ENCODE data around the gene OCRL. TPM values are rescaled to one million over a fixed set of nuclear protein-coding genes. Genes with fewer than 3 reads are reported as not detected.

Gene OCRL
- total and polyA plus RNA-seq, 2 donors (not counting 1 experiment from before 2014, with no cell fraction given) = 4.6 to 10.6 TPM

- intact Hi-C loops (cut with micrococcal nuclease) = no loop called here
- Mint-ChIP-seq H3K4me1 (no peaks in the 10 kb centered on the region), H3K27me3 (no peaks in the 10 kb centered on the region), H3K4me3 (no peak overlapping the region), H3K9me3 (ENCODE audit: insufficient read depth) (no peaks in the 10 kb centered on the region), H3K27ac (no peak overlapping the region)
- DNase-seq (no peak), ATAC-seq (ENCODE audit: low read depth) (no peak)
- H2AFZ ChIP-seq (ENCODE audit: insufficient read depth, low read depth, low read length, poor library complexity, severe bottlenecking) = no peak overlapping the region
- no peaks in the 10 kb centered on the region for H3K79me2 ChIP-seq (ENCODE audit: control insufficient read depth, insufficient read depth, low read length)
- no peak overlapping the region for H3K9ac ChIP-seq (ENCODE audit: low read length)
- H3K9me3 ChIP-seq (ENCODE audit: control extremely low read depth in 1 of 3, control insufficient read depth in 2 of 3, insufficient read depth in 1 of 3, low read length in 2 of 3) = no peaks in the 10 kb centered on the region
- TF ChIP-seq EZH2 (IDR thresholded peaks at IDR 0.05; ENCODE audit: borderline replicate concordance, insufficient read depth, low read depth, low read length, poor library complexity, severe bottlenecking) (no peak), CTCF (IDR thresholded peaks at IDR 0.05) (no peak)
- H3K4me3 ChIP-seq (ENCODE audit: control extremely low read depth in 1 of 5, extremely low read depth in 1 of 5, insufficient read depth in 1 of 5, low read depth in 2 of 5, low read length in 4 of 5) = no peak overlapping the region
- H3K4me2 ChIP-seq (replicated peaks; ENCODE audit: low read depth, low read length, poor library complexity, severe bottlenecking) = no peak overlapping the region
- WGBS (ENCODE audit: insufficient coverage) = no CpG with 5 or more reads among the region's 7 CpGs
- H3K36me3 ChIP-seq (replicated peaks in 1 of 2; ENCODE audit: control extremely low read depth in 1 of 2, control insufficient read depth in 1 of 2, extremely low read depth in 1 of 2, insufficient read depth in 2 of 2, low read length in 1 of 2) = no peaks in the 10 kb centered on the region
- POLR2A ChIA-PET = no interaction called here
- no peak overlapping the region for H3K27ac ChIP-seq (ENCODE audit: low read length in 2 of 2)
- no peaks in the 10 kb centered on the region for H4K20me1 ChIP-seq (ENCODE audit: control insufficient read depth, insufficient read depth, low read length, poor library complexity, severe bottlenecking)
- H3K4me1 ChIP-seq (ENCODE audit: control insufficient read depth in 2 of 2, insufficient read depth in 2 of 2, low read length in 2 of 2) = no peaks in the 10 kb centered on the region
- CTCF ChIA-PET = no interaction called here
- no peaks in the 10 kb centered on the region for H3K27me3 ChIP-seq (replicated peaks in 1 of 4; ENCODE audit: control extremely low read depth in 1 of 4, control insufficient read depth in 3 of 4, insufficient read depth in 4 of 4, low read length in 3 of 4)
Measured at GRCh38 chrX:129629837-129630236, 89.8 kb downstream of the OCRL start.

- no peak overlapping the region for H3K4me3 ChIP-seq (ENCODE audit: control extremely low read depth in 1 of 5, extremely low read depth in 1 of 5, insufficient read depth in 1 of 5, low read depth in 2 of 5, low read length in 4 of 5)
Measured at GRCh38 chrX:129631849-129632248, 91.8 kb downstream of the OCRL start.

More at GRCh38 chrX:129631849-129632248, 91.8 kb downstream of the OCRL start:
- H4K20me1 ChIP-seq (ENCODE audit: control insufficient read depth, insufficient read depth, low read length, poor library complexity, severe bottlenecking) = no peaks in the 10 kb centered on the region
- Mint-ChIP-seq H3K27me3 (no peaks in the 10 kb centered on the region), H3K4me1 (no peaks in the 10 kb centered on the region), H3K27ac (no peak overlapping the region), H3K4me3 (no peak overlapping the region), H3K9me3 (ENCODE audit: insufficient read depth) (no peaks in the 10 kb centered on the region)
- ATAC-seq (ENCODE audit: low read depth) (no peak), DNase-seq (no peak)
- H3K9ac ChIP-seq (ENCODE audit: low read length) = no peak overlapping the region
- no peaks in the 10 kb centered on the region for H3K9me3 ChIP-seq (ENCODE audit: control extremely low read depth in 1 of 3, control insufficient read depth in 2 of 3, insufficient read depth in 1 of 3, low read length in 2 of 3)
- H3K79me2 ChIP-seq (ENCODE audit: control insufficient read depth, insufficient read depth, low read length) = no peaks in the 10 kb centered on the region
- H3K36me3 ChIP-seq (replicated peaks in 1 of 2; ENCODE audit: control extremely low read depth in 1 of 2, control insufficient read depth in 1 of 2, extremely low read depth in 1 of 2, insufficient read depth in 2 of 2, low read length in 1 of 2) = no peaks in the 10 kb centered on the region
- TF ChIP-seq CTCF (IDR thresholded peaks at IDR 0.05) (no peak), EZH2 (IDR thresholded peaks at IDR 0.05; ENCODE audit: borderline replicate concordance, insufficient read depth, low read depth, low read length, poor library complexity, severe bottlenecking) (no peak)
- CTCF ChIA-PET = no interaction called here
- 89% methylated on average over 3 of the region's 5 CpGs for WGBS (ENCODE audit: insufficient coverage)
- H3K4me2 ChIP-seq (replicated peaks; ENCODE audit: low read depth, low read length, poor library complexity, severe bottlenecking) = no peak overlapping the region
- no peak overlapping the region for H3K27ac ChIP-seq (ENCODE audit: low read length in 2 of 2)
- intact Hi-C loops (cut with micrococcal nuclease) = no loop called here
- POLR2A ChIA-PET = no interaction called here
- H3K27me3 ChIP-seq (replicated peaks in 1 of 4; ENCODE audit: control extremely low read depth in 1 of 4, control insufficient read depth in 3 of 4, insufficient read depth in 4 of 4, low read length in 3 of 4) = no peaks in the 10 kb centered on the region
- no peaks in the 10 kb centered on the region for H3K4me1 ChIP-seq (ENCODE audit: control insufficient read depth in 2 of 2, insufficient read depth in 2 of 2, low read length in 2 of 2)
- no peak overlapping the region for H2AFZ ChIP-seq (ENCODE audit: insufficient read depth, low read depth, low read length, poor library complexity, severe bottlenecking)
